WERI-Rb-1 (cell line): ENCODE results near the gene AFF1.

ENCODE experiments used
- DNase-seq: peaks from one replicate; pipeline ENCODE4 v3.0.0-alpha.2; 2020
- H3K27ac ChIP-seq: fragments of 250-450 bp; sonication (Bioruptor Pico); 2 replicates; pipeline ENCODE4 v1.5.1; 2020; ENCODE audit warnings: mild to moderate bottlenecking, moderate library complexity
- H3K27me3 ChIP-seq: fragments of 250-450 bp; sonication (Bioruptor Pico); 2 replicates; pipeline ENCODE4 v1.5.1; 2021; ENCODE audit warnings: mild to moderate bottlenecking, low read depth, moderate library complexity; ENCODE audit not compliant: insufficient read depth, severe bottlenecking
- H3K36me3 ChIP-seq: fragments of 250-450 bp; sonication (Bioruptor Pico); 2 replicates; pipeline ENCODE4 v1.5.1; 2020; ENCODE audit warnings: mild to moderate bottlenecking, moderate library complexity
- H3K4me3 ChIP-seq: 2 replicates; pipeline ENCODE4 v1.5.1; 2011; ENCODE audit warnings: low read depth, mild to moderate bottlenecking, control low read depth, low read length
- H3K9me3 ChIP-seq: fragments of 250-450 bp; sonication (Bioruptor Pico); 2 replicates; pipeline ENCODE4 v1.5.1; 2021; ENCODE audit warnings: mild to moderate bottlenecking, moderate library complexity; ENCODE audit not compliant: severe bottlenecking
- TF ChIP-seq, protein P1 (sequence below): IDR thresholded peaks from 2 replicates; pipeline ENCODE4 v1.5.1; 2011; ENCODE audit warnings: low read depth, mild to moderate bottlenecking, control low read depth, inconsistent platforms, low read length

The AFF1 gene

GRCh38 chr4:86974551-86974994 lies 39.8 kb downstream of the AFF1 start:
- no peak for DNase-seq
- no peak overlapping the region for H3K4me3 ChIP-seq
- H3K9me3 ChIP-seq, result no peaks in the 10 kb centered on the region
- TF ChIP-seq, protein P1, sequence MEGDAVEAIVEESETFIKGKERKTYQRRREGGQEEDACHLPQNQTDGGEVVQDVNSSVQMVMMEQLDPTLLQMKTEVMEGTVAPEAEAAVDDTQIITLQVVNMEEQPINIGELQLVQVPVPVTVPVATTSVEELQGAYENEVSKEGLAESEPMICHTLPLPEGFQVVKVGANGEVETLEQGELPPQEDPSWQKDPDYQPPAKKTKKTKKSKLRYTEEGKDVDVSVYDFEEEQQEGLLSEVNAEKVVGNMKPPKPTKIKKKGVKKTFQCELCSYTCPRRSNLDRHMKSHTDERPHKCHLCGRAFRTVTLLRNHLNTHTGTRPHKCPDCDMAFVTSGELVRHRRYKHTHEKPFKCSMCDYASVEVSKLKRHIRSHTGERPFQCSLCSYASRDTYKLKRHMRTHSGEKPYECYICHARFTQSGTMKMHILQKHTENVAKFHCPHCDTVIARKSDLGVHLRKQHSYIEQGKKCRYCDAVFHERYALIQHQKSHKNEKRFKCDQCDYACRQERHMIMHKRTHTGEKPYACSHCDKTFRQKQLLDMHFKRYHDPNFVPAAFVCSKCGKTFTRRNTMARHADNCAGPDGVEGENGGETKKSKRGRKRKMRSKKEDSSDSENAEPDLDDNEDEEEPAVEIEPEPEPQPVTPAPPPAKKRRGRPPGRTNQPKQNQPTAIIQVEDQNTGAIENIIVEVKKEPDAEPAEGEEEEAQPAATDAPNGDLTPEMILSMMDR, result no peak
- H3K27ac ChIP-seq, result no peak overlapping the region
- H3K36me3 ChIP-seq, result no peaks in the 10 kb centered on the region
- no peaks in the 10 kb centered on the region for H3K27me3 ChIP-seq

DNA sequence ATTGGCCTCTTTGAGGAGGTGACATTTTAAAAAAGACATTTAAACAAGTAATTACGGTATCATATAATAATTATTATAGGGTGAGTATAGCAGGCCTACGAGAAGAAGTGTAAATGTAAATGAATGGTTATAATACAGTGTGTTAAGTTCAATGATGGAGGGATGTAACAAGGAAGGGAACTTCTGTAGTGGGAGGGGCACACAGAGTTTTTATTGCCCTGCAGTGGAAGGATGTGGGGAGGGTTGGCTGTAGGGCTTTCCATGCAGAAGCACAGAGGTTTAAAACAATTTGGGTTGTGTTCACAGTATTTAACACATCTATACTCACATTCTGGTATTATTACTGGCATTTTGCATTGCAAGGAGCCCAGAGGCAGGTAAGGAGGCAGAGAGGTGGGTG lies 41.1 kb downstream of the AFF1 start:
- Histone ChIP-seq H3K4me3 (no peak overlapping the region), H3K27ac (no peak overlapping the region), H3K27me3 (no peaks in the 10 kb centered on the region), H3K9me3 (no peaks in the 10 kb centered on the region), H3K36me3 (no peaks in the 10 kb centered on the region)
- TF ChIP-seq, protein P1, result no peak
- no peak for DNase-seq

DNA sequence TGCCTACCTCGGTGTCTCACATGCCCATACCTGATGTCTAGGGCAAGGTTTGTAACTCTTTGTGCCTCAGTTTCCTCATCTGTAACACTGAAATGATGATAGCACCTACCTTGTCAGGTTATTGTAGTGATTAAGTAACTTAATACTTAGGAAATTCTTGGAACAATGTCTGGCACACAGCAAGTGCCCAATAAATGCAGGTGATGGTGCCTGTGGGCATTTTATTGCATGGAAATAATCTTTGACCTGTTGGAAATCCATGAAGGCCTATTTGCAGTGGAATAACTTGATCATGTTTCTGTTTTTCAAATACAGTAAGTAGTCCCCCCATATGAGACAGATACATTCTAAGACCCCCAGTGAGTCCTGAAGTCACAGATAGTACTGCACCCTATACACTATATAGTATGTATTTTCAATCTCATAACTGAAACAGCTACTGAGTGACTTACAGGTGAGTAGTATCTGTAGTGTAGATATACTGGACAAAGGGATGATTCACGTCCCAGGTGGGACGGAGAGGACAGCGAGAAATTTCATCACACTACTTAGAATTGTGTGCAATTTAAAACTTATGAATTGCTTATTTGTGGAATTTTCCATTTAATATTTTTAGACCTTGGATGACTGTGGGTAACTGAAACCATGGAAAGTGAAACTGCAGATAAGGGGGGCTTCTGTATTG lies 42.1 kb downstream of the AFF1 start:
- peaks cover 2% of the 10 kb centered on the region; the same call in 1 of the 2 replicates for H3K36me3 ChIP-seq
- no peak overlapping the region for H3K4me3 ChIP-seq
- TF ChIP-seq, protein P1, result no peak
- H3K9me3 ChIP-seq, result no peaks in the 10 kb centered on the region
- DNase-seq, result no peak
- no peaks in the 10 kb centered on the region for H3K27me3 ChIP-seq
- no peak overlapping the region for H3K27ac ChIP-seq

GRCh38 chr4:86977621-86978184 lies 42.9 kb downstream of the AFF1 start:
- no peak overlapping the region for H3K27ac ChIP-seq
- H3K36me3 ChIP-seq, result peaks cover 3% of the 10 kb centered on the region; the same call in 1 of the 2 replicates
- H3K4me3 ChIP-seq, result no peak overlapping the region
- TF ChIP-seq, protein P1, result no peak
- no peaks in the 10 kb centered on the region for H3K9me3 ChIP-seq
- no peaks in the 10 kb centered on the region for H3K27me3 ChIP-seq
- DNase-seq, result no peak

GRCh38 chr4:86978709-86979108 lies 43.9 kb downstream of the AFF1 start:
- no peaks in the 10 kb centered on the region for H3K9me3 ChIP-seq
- H3K27me3 ChIP-seq, result no peaks in the 10 kb centered on the region
- TF ChIP-seq, protein P1, result no peak
- no peak overlapping the region for H3K4me3 ChIP-seq
- no peak overlapping the region for H3K27ac ChIP-seq
- peaks cover 3% of the 10 kb centered on the region; the same call in 1 of the 2 replicates for H3K36me3 ChIP-seq
- DNase-seq, result no peak
